SH-SY5Y (cell line): Measurements from ENCODE around the gene SYT3.

ENCODE experiments used
- GATA2 ChIP-seq: IDR thresholded peaks from 2 replicates; pipeline ENCODE4 v1.6.1; 2011; ENCODE audit warnings: mild to moderate bottlenecking, low read depth, low read length
- GATA3 ChIP-seq: IDR thresholded peaks from 2 replicates; pipeline ENCODE4 v1.6.1; 2011; ENCODE audit warnings: low read depth, mild to moderate bottlenecking, low read length, moderate library complexity

DNA sequence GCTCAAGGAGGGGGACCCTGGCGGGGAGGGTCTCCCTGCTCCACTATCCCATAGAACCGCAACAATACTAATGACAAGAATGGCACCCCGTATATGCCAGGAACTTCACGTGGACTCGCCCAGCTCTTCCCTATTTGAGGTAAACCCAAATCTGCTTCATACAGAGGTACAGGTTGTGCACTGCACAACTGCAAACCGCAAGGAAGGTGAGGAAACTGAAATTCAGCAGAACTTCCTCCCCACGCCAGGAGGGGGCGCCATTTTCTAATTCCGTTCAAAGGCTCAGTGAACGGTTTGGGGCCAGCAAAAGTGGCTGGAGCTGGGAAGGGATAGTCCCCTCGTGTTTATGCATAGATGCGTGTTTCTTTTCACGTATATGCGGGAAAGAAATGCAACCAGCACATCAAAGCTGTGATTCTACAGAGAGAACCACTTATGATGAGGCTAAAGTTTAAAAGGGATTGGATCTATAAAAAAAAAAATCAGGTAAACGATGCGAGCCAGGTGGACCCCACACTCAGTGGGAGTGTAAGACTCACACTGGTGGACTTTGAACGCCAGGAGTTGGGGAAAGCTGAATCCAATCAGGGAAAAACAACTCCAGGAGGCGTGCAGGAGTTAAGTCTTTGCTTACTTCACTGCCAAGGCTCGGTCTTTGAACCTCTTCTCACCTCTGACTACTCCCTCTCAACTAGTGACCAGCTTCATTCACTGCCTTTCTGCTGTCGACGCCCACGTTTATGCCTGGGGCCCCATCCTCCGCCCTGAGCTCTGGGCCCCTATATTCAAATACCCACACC is 29.8 kb upstream of the SYT3 start:
- no peak for TF ChIP-seq GATA2
- no peak for TF ChIP-seq GATA3
